A549 (cell line): ENCODE measurements around the gene LAMP2. TPM values are rescaled to one million over a fixed set of nuclear protein-coding genes. Genes with fewer than 3 reads are reported as not detected.
A peak's percentile ranks its signal among the peaks of the same experiment; 100 is the strongest.

Source experiments
- ATAC-seq, 2 experiments: fragments of 200-7000 bp in 1 of 2; fragments of >200 bp in 1 of 2; cut with Nextera tagmentation in 1 of 2; cut with Tn5 transposase in 1 of 2; 3 replicates each; pipeline versions ENCODE4 v1.8.0 to v1.9.1; 2018 to 2020; ENCODE audit warnings: mild to moderate bottlenecking in 1 of 2, moderate library complexity in 1 of 2
- CTCF ChIA-PET: fragments of 300-600 bp; sonication (Branson Sonifier 250); formaldehyde crosslinking; extraction: SDS; loops from one replicate; lab custom pipeline; 2021; ENCODE audit warnings: antibody characterized with exemption, inconsistent platforms; lab: Yijun Ruan, JAX
- POLR2A ChIA-PET: fragments of 350-600 bp; formaldehyde crosslinking; extraction: SDS; loops from one replicate; lab custom pipeline; 2021; ENCODE audit warnings: antibody characterized with exemption, inconsistent platforms; lab: Yijun Ruan, JAX
- DNase-seq, 2 experiments: peaks; one replicate each; pipeline versions ENCODE4 v3.0.0 to v3.0.0-alpha.2; 2011 to 2016; ENCODE audit warnings: low read depth in 1 of 2, low spot score in 1 of 2
- FAIRE-seq: peaks from 2 replicates; lab custom pipeline; 2011; peaks lifted over from hg19 to GRCh38; lab: Jason Lieb, UNC
- H3K27ac ChIP-seq, 2 experiments: fragments of >200 bp; sonication (Bioruptor Twin); formaldehyde crosslinking; 3 replicates each; pipeline ENCODE4 v1.5.1; 2016 to 2017
- H3K4me1 ChIP-seq: fragments of >200 bp; sonication (Bioruptor Twin); formaldehyde crosslinking; 3 replicates; pipeline ENCODE4 v1.6.1; 2016
- H3K4me2 ChIP-seq: fragments of >200 bp; sonication (Bioruptor Twin); formaldehyde crosslinking; 3 replicates; pipeline ENCODE4 v1.6.1; 2016
- H3K4me3 ChIP-seq: fragments of >200 bp; sonication (Bioruptor Twin); formaldehyde crosslinking; 3 replicates; pipeline ENCODE4 v1.5.1; 2016
- H3K9me3 ChIP-seq: fragments of >200 bp; sonication (Bioruptor Twin); formaldehyde crosslinking; 3 replicates; pipeline ENCODE4 v1.6.1; 2016
- ATOH8 ChIP-seq: fragments of 250-450 bp; sonication (Bioruptor Pico); IDR thresholded peaks from 2 replicates; pipeline ENCODE4 v1.5.0; 2020; ENCODE audit warnings: low read depth, mild to moderate bottlenecking, moderate library complexity
- CEBPB ChIP-seq, 2 experiments: fragments of >200 bp in 1 of 2; sonication (Bioruptor Twin) in 1 of 2; formaldehyde crosslinking in 1 of 2; IDR thresholded peaks; 2 replicates each; pipeline ENCODE4 v1.6.1; 2012 to 2016
- CHD2 ChIP-seq: fragments of 150-350 bp; IDR thresholded peaks from 2 replicates; pipeline ENCODE4 v1.6.1; 2014; ENCODE audit warnings: low read length; ENCODE audit not compliant: partially characterized antibody
- ELK1 ChIP-seq: fragments of 150-350 bp; IDR thresholded peaks from 2 replicates; pipeline ENCODE4 v1.6.1; 2014; ENCODE audit warnings: low read depth, mild to moderate bottlenecking, low read length
- EP300 ChIP-seq, 2 experiments: fragments of >200 bp; sonication (Bioruptor Twin); formaldehyde crosslinking; IDR thresholded peaks; 2 replicates in 1 of 2; 3 replicates in 1 of 2; pipeline ENCODE4 v1.6.1; 2016 to 2017
- FOXS1 ChIP-seq: fragments of 250-450 bp; sonication (Bioruptor Pico); IDR thresholded peaks from 2 replicates; pipeline ENCODE4 v1.5.0; 2020; ENCODE audit warnings: mild to moderate bottlenecking, moderate library complexity
- HDAC2 ChIP-seq: fragments of 200-600 bp; sonication (generic); IDR thresholded peaks from 2 replicates; pipeline ENCODE4 v1.6.1; 2016
- HES2 ChIP-seq: fragments of >200 bp; sonication (Bioruptor Twin); formaldehyde crosslinking; IDR thresholded peaks from 2 replicates; pipeline ENCODE4 v1.6.1; 2016
- HMGXB4 ChIP-seq: fragments of 250-450 bp; sonication (Bioruptor Pico); IDR thresholded peaks from 2 replicates; pipeline ENCODE4 v1.5.0; 2021; ENCODE audit warnings: mild to moderate bottlenecking, moderate library complexity, borderline replicate concordance
- HOXA7 ChIP-seq: fragments of 250-450 bp; sonication (Bioruptor Pico); IDR thresholded peaks from 2 replicates; pipeline ENCODE4 v1.5.0; 2020; ENCODE audit warnings: mild to moderate bottlenecking, moderate library complexity
- HOXB5 ChIP-seq: fragments of 250-450 bp; sonication (Bioruptor Pico); IDR thresholded peaks from 2 replicates; pipeline ENCODE4 v1.5.0; 2020; ENCODE audit warnings: mild to moderate bottlenecking, moderate library complexity
- POLR2AphosphoS2 ChIP-seq: conservative IDR thresholded peaks from 2 replicates; pipeline ENCODE4 v1.6.1; 2012; ENCODE audit warnings: low read length, improper control_type of control experiment, inconsistent platforms
- RARB ChIP-seq: fragments of 250-450 bp; sonication (Bioruptor Pico); IDR thresholded peaks from 2 replicates; pipeline ENCODE4 v1.8.0; 2021; ENCODE audit warnings: mild to moderate bottlenecking, moderate library complexity
- TFCP2L1 ChIP-seq: fragments of 250-450 bp; sonication (Bioruptor Pico); IDR thresholded peaks from 2 replicates; pipeline ENCODE4 v1.5.0; 2021; ENCODE audit warnings: mild to moderate bottlenecking
- ZNF302 ChIP-seq: fragments of 250-450 bp; sonication (Bioruptor Pico); IDR thresholded peaks from 2 replicates; pipeline ENCODE4 v1.9.0; 2021; ENCODE audit warnings: inconsistent platforms, mild to moderate bottlenecking, moderate library complexity
- ZSCAN20 ChIP-seq: fragments of 250-450 bp; sonication (Bioruptor Pico); IDR thresholded peaks from 2 replicates; pipeline ENCODE4 v1.8.0; 2022; ENCODE audit warnings: mild to moderate bottlenecking, moderate library complexity
- WGBS: methylation state at CpG from one replicate; pipeline ENCODE4 v1.1.6; 2017; ENCODE audit errors: missing lambda C conversion rate; 5-methylcytosine and 5-hydroxymethylcytosine counted together
- polyA plus RNA-seq, 4 experiments: library from polyadenylated mRNA; depleted of rRNA in 3 of 4; stranded (reverse); fragments of >200 nt; fragmentation: RNase III in 1 of 4; extraction: RNeasy Plus Mini Kit Qiagen cat#74134 plus additional on column Dnase treatment in 1 of 4; gene quantifications; 2 replicates in 3 of 4; 3 replicates in 1 of 4; pipeline ENCODE4 v1.2.3, GENCODE V29; 2011 to 2017

LAMP2 gene
- polyA plus RNA-seq, 2 of the 4 experiments (the other 2 are of a cell fraction): 76.9 to 79.5 TPM

- FAIRE-seq (no peak), ATAC-seq (no peak), DNase-seq (no peak)
- TF ChIP-seq RARB (no peak), EP300 (IDR thresholded peaks at IDR 0.05) (no peak)
- Histone ChIP-seq H3K4me2 (no peak overlapping the region), H3K4me1 (no peaks in the 10 kb centered on the region), H3K27ac (no peak overlapping the region), H3K9me3 (no peaks in the 10 kb centered on the region), H3K4me3 (no peak overlapping the region)
- 68% methylated on average over 2 of the region's 2 CpGs for WGBS
- POLR2A ChIA-PET: no interaction called here
- CTCF ChIA-PET: interaction anchor here (0.6 kb wide), 1 partner anchor 66 kb away, joined by 3 read pairs; no protein-coding TSS in a partner anchor
These were observed 39.1 kb downstream of the LAMP2 start for GRCh38 chrX:120429776-120430540.

- CTCF ChIA-PET: interaction anchor here (0.6 to 0.8 kb wide), 2 partner anchors 12 to 940 kb away, joined by 3 to 4 read pairs; no protein-coding TSS in a partner anchor
- no peak for ATAC-seq
- no peak for TF ChIP-seq ATOH8 (CRISPR knock-in tag)
- no peak for TF ChIP-seq ZSCAN20 (CRISPR knock-in tag)
- no peak for TF ChIP-seq POLR2AphosphoS2
- no peak for TF ChIP-seq CEBPB (IDR thresholded peaks at IDR 0.05)
- no peak for TF ChIP-seq HOXA7 (CRISPR knock-in tag)
- no peak for TF ChIP-seq HMGXB4 (CRISPR knock-in tag)
- TF ChIP-seq, all 56 proteins: peak for 0
- Histone ChIP-seq H3K4me1 (no peaks in the 10 kb centered on the region), H3K27ac (no peak overlapping the region), H3K4me2 (no peak overlapping the region), H3K4me3 (no peak overlapping the region), H3K9me3 (no peaks in the 10 kb centered on the region)
- DNase-seq (no peak), FAIRE-seq (peak; percentile 13)
- 30% methylated on average over 2 of the region's 2 CpGs for WGBS
- POLR2A ChIA-PET: no interaction called here
These were observed 40.8 kb downstream of the LAMP2 start for GRCh38 chrX:120428309-120428708.

GRCh38 chrX:120426599-120426998, 42.5 kb downstream of the LAMP2 start:
- Histone ChIP-seq H3K4me3 (no peak overlapping the region), H3K9me3 (no peaks in the 10 kb centered on the region)
- POLR2A ChIA-PET: no interaction called here
- TF ChIP-seq ELK1 (no peak), HDAC2 (no peak), RARB (no peak), HOXB5 (CRISPR knock-in tag) (no peak), CHD2 (no peak), TFCP2L1 (no peak), FOXS1 (CRISPR knock-in tag) (no peak), HES2 (no peak), ZNF302 (CRISPR knock-in tag) (no peak)
- TF ChIP-seq, all 56 proteins: peak for 0
- Histone ChIP-seq H3K4me1 (no peaks in the 10 kb centered on the region), H3K27ac (no peak overlapping the region), H3K4me2 (no peak overlapping the region)
- CTCF ChIA-PET: no interaction called here
- ATAC-seq (no peak), FAIRE-seq (peak; percentile 46), DNase-seq (no peak)
